GOT3 (cell line): Measurements from ENCODE around the gene TRAPPC2L.
"Not testable (repeated sequence)": the region's sequence is repeated elsewhere in the genome, so short reads cannot be mapped to it uniquely, and the experiment has no call there.

Source experiments
- DNase-seq: peaks from one replicate; lab custom pipeline; 2025; ENCODE audit warnings: mixed read lengths; lab: John Stamatoyannopoulos, UW

TRAPPC2L gene

DNA sequence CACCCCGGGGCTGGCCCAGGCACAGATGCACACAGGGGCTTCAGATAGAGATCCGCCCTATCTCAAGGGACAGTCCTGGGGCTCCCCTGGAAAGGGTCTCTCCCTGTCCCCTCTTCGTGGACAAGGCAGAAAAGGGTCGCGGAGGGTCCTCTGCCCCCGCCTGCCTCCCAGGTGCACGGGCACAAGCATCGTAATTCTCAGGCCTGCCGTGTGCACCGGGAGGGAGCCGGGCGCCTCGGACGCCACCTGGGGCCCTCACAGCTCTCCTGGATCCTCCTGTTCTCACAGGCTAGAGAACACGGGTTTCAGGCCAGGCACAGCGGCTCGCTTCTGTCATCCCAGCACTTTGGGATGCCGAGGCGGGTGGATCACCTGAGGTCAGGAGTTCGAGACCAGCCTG lies 21.4 kb downstream of the TRAPPC2L start:
- no peak for DNase-seq

DNA sequence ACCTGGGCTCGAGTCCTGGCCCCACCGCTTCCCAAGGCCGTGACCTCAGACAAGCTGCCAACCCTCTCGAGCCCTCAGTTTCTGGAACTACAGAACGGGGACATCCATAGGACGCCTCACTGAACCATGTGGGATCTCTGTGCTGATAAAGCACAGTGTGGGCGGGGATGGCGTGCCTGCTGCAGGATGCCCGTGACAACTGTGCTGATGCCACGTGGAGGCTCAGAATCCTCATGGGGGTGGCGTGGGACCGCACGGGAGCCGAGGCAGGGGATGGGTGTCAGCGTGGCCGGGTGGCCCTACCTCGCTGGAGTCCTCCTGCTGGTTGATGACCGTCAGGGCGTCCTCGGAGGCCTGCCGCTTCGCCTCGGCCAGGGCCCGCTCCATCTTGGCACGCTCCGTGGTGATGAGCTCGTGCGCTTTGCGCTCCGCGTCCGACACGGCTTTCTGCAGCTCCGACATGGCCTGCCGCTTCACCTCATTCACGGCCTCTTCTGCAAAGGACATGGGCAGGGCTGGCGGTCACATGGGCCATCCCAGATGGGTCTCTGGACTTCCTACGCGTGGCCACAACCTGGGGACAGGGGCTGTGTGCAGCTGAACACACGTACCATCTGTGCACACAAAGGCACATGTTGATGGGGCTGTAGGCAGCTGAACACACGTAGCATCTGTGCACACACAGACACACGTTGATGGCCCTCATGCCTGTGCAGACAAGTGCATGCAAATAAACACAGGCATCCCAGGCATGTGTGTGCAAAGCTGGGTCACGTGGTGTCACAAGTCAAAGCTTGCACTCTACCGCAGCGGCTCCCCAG lies 22.2 kb downstream of the TRAPPC2L start:
- DNase-seq = no peak

DNA sequence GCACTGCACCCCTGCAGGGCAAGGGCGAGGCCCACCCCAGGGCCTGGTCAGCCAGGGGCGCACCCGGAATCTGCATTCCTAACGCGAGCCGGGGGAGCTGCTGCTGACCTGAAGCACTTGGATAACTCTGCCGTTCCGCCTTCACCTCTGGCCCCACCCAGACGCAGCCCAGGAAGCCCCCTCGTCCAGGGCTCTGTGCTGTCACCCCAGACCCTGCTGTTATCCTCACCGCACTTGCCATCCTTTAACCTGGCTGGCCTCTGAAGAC lies 22.8 kb downstream of the TRAPPC2L start:
- no peak for DNase-seq

DNA sequence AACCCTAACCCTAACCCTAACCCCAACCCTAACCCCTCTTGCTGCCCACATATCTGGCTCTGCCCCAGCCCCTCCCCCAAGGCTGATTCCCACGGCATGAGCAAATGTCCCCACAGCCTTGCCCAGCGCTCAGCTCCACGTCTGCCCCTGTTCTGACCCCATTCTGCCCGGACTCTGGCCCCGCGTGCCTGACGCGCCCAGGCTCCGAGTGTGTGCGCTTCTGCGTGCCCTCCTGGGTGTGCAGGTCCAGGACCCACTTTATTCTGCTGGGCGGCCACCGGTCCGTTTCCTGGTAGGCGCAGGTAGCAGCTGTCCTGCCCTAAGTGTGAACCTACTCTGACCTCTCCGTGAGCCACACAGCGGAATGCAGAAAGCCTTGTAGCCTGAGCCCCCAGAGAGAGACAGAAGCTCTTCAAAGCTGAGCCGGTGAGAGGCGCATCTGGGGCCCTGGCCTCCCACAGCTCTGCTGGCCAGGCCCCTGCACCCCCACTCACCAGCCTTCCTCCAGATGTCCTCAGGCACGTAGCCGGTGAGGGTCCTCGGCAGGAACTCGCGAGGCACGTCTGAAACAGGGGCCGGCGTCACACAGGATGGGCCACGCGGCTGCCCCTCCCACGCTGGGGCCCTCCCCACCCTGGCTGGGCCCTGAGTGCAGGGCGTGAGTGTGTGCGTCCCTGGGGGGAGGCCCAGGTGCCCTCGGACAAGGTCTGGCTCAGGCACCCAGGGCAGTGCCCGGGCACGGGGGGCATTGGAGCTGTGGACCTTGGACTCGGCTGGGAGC lies 23.5 kb downstream of the TRAPPC2L start:
- no peak for DNase-seq

DNA sequence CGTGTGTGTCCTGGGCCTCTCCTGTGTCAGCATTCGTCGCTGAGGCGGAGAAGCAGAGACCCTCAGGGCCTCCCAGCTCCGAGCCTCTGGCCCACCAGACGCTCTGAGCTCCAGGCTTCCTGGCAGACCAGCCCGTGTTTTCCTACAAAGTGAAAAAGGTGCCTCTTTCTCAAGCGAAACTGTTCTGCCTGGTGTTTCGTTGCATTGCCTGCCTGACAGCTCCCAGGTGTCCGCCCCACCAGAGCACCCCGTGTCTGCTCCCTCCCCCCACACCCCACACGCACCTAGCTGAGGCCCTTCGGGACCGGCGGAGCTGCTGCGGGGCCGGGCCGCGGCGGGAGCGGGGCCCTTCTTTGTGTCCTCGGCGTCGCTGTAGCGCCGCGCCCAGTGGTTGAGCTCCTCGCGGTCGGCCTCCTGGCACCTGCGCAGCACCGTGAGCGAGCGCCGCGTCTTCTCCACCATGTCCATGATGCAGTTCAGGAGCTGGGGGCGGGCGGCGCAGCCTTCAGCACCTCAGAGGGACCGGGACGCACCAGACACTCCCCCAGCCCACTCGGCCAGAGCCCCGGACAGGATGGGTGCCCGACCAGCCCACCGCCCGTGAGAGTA lies 24.2 kb downstream of the TRAPPC2L start:
- no peak for DNase-seq

DNA sequence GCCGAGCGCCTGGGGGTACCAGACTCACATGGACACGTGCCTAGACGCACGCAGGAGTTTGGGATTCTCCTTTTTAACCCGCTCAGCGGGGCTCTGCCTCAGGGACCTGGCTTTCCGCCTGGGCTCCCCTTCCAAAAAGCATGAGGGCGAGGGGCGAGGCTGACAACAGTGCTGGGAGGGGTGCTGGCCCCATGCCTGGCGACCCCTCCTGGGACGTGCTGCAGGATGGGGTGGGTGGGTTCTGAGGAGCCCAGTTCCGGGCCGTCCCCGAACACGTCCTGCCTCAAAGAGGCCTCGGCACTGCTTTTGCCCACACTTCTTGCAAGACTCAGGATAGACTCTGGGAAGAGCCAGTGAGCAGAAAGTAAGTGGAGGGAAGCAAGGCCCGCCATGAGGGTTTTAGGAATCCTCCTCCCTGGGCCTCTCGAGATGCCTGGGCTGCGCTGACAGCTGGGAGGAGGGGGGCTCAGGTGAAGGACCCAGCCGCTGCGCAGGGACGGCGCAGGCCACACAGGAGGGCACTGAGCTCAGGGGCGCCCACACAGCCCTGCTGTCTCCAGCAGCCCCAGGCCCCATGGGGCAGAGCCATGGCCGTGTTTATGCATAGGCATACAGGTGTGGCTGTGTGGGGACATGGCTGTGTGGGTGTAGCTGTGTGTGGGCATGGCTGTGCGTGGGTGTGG lies 24.9 kb downstream of the TRAPPC2L start:
- DNase-seq = no peak

DNA sequence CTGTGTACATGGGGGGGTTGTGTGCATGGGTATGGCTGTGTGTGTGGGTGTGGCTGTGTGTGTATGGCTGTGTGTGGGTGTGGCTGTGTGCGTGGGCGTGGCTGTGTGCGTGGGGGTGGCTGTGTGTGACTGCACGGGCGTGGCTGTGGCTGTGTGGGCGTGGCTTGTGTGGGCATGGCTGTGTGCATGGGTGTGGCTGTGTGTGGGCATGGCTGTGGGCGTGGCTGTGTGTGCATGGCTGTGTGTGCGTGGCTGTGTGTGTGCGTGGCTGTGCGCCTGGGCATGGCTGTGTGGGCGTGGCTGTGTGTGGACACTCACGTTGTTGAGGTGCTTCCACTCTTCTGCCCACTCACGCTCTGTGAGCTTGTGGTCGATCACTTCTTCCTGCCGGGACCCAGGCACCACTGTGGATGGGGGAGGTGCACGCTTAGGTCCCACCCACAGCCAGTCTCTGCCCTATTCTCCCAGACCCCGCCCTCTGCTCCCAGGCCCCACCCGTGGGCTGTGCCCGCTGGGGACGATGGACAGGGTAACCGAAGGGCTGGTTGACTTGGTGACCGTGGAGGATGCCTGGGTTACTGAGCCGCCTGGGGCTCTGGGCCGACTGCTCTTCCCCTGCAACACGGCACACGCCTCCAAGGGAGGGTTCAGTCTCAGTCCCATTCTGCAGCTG lies 25.6 kb downstream of the TRAPPC2L start:
- no peak for DNase-seq

DNA sequence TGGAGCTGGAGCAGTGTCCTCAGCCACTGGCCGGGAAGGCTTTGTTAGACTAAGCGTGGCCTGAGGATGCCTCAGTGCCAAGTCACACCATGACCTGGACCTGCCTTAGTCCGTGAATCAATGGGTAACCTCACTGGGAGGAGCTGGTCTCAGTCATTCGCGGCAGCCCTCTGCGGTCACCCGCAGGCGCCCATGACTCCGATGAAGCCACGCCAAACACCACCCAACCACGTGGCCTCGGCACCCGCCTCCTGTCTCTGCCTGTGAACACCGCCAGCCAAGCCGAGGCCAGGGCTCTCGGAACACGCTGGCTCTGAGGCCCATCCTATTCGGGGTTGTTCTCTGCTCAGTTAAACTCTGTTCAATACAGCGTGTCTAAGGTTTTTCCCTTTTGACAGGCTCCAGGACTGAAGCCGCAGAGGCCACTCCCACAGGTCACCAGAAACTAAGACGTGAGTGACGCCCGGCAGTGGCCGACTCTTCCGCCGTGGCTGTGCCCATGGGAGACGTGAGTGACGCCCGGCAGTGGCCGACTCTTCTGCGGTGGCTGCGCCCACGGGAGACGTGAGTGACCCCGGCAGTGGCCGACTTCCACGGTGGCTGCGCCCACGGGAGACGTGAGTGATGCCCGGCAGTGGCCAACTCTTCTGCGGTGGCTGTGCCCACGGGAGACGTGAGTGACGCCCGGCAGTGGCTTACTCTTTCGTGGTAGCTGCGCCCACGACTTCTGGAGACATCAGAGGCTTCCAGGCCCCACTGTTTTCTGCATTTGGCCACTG lies 26.4 kb downstream of the TRAPPC2L start:
- peak; percentile 57 for DNase-seq

DNA sequence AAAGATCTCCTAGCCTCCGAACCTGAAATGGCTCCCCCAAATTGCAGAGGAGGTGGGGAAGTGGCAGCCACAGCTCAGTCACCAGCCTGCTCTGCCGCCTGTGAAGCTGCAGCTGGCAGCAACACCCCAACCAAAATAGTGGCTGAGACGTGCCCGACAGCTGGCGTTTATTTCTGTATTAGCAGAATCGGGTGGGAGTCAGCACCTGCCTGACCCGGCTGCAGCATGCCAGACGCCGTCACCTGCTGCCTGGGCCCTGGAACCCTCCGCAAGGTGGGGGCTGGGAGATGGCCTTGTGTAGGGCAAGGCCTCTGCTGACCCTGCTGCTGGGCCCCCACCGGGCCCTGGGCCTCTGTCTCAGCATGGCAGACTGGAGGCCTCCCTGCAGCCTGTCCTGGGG lies 27.0 kb downstream of the TRAPPC2L start:
- no peak for DNase-seq

DNA sequence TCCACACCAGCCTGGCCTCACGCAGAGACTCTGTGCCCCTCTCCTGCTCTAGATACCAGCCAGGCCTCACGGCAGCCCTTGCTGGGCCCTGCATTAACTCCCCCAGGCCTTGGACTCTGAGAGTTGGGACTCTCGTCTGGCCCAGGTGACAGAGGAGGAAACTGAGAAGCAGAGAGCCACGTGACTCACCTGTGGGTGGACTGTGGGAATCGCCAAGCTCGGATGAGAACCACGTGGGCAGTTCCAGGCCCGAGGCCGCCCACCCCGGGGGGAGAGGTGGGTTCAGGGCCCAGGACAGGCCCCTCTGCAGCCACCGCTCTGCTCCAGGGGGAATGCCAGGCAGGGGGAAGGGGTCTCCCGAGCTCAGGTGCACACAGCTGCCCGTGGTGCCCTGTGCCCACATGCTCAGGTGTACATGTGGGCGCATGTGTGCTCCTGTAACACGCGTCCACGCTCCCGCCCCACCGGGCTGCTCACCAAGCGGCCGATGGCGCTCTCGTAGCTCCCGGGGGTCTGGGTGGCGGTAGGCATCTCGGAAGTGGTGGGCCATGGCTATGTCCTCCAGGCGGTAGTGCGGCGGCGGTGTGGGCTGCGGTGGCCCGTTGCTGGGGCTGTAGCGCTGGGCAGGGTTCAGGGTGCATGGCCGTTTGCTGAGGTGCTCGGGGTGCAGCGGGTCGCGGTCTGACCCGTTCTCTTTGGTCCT lies 27.8 kb downstream of the TRAPPC2L start:
- no peak for DNase-seq

DNA sequence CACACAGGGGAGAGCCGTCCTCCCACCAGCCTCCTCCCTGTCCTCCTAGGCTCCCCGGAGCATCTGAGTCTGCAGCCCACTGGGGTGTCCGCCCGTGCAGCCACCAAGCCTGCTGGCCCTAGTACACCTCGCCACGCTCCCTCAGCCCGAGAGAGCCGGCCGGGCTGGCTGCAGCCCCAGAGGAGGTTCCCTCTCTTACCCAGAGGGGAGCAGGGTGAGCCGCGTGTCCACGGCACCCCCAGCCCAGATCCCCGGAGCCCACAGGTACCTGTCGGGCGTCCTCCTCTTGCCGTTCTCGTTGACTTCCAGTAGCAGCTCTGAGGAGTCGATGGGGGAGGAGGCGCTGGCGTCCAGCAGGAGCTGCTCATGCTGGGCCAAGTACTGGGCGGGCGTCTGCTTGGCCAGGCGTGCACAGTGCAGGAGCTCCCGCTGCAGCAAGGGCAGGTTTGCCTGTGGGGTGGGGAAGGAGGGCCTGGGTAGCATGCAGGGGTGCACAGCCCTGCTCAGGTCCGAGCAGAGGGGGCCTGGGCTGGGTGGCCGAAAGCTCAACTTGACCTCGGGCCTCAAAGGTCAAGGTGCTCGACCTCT lies 28.9 kb downstream of the TRAPPC2L start:
- no peak for DNase-seq

DNA sequence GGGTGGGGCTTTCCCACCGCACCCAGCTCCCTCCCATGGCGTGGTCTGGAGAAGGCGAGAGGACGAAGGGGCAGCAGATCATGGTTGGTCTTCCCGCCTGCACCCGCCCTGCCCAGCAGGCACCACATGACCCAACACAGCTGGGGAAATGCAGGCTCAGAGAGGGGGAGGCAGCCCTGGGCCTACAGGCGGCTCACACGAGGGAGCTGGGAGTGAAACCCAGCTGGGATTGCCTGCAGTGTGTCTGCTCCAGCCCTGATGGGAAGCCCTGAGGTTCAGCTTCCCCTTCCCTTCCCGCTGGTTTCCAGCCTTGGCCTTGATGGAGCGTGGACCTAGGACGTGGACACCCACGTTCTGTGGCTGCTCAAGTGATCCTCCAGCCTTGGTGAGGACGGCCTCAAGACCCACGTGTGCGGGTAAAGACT lies 29.5 kb downstream of the TRAPPC2L start:
- no peak for DNase-seq

DNA sequence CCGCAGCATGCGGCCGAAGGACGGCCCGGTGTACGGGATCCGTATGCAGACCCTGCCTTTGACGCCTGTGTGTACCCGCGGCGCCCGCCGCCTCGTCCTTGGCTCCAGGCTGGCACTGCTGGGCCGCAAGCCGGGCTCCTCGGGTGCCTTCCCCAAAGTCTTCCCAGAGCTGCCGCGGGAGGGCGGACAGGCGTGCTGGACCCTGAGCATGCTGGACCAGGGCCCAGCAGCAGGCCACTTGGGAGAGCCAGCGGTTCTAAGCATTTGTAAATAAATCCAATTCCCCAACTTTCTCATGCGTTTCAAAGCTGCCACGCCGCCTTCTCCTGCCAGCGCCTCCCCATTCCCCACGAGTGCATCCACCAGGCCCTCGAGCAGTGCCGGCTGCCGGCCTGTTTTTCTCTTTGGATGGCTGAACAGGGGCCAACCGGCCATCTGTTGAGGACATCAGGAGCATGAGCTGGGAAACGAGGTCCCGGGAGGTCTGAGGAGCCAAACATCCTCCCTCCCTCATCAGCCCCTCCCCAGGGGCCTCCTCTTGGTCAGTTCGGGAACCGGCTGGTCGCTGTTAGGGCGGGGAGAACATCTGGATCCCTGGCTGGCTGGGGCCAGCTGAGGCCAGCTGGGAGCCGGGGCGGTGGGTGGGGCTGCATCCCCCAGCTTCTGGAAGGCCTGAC lies 30.1 kb downstream of the TRAPPC2L start:
- DNase-seq = no peak

DNA sequence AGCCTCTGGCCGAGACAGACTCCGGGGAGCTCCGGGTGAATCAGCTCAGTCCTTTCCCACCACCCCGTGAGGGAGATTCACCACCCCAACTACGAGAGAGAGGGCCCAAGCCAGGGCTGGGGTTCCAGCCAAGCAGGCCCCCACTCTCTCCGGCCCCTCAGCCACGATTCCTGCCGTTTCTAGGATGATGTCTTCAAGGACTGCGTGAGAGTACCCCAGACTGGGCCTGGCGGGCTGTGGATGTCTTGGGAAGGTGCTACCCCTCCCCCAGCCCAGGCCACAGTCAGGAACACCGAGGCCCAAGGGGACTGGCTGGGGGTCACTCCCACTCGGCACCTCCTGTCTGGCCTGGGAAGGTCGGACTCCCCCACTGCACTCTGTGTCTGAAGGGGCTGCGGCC lies 31.1 kb downstream of the TRAPPC2L start:
- no peak for DNase-seq

DNA sequence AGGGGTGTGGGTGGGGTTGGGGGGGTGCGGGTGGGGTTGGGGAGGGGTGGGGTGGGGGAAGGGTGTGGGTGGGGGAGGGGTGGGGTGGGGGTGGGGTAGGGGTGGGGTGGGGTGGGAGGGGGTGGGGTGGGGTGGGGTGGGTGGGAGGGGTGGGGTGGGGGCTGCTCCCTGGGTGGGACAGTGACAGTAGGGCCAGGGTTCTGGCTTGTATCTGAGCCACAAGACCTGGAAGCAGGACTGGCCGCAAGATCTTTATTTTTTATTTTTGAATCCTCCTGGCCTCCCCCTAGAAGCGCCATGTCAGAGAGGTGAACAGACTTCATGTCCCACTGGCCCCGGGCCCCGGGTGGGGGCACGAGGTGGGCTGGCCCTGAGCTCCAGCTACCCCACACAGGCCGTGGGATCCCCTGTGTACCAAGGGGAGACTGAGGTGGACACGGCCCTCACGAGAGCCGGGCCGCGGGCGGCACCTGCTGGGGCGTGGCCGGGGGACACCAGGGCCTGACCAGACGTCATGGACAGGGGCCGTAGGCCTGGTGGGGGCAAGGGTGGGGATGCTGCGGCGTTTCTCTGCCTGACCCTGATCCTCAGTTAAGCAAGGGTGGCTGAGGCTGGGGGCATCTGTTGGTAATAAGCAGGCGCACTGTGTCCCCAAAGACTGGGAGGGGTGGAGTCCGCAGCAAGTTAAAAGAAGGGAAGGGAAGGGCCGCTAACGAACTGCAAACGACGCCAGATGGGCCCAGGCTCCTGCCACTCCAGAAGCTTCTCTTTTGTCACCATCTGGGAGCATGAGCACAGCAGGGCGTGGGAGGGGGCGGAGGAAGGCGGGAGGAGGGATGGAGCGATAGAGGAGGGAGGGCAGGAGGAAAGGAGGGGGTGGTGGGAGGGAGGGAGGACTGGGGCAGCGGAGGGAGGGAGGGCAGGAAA lies 31.8 kb downstream of the TRAPPC2L start:
- no peak for DNase-seq

DNA sequence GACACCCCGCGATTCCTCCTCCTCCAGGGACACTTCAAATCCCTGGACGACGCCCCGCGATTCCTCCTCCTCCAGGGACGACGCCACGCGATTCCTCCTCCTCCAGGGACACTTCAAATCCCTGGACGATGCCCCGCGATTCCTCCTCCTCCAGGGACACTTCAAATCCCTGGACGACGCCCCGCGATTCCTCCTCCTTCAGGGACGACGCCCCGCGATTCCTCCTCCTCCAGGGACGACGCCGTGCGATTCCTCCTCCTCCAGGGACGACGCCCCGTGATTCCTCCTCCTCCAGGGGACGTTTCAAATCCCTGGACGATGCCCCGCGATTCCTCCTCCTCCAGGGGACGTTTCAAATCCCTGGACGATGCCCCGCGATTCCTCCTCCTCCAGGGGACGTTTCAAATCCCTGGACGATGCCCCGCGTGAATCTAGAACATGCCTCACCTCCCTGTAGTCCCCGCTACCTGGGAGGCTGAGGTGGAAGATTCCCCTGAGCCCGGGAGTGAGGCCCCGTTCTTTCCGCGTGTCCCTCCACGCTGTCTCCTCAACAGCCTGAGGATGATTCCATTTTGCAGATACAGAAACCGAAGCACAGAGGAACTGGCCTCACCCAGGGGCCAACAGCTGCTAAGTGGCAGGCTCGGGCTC lies 32.9 kb downstream of the TRAPPC2L start:
- not testable (repeated sequence) for DNase-seq

DNA sequence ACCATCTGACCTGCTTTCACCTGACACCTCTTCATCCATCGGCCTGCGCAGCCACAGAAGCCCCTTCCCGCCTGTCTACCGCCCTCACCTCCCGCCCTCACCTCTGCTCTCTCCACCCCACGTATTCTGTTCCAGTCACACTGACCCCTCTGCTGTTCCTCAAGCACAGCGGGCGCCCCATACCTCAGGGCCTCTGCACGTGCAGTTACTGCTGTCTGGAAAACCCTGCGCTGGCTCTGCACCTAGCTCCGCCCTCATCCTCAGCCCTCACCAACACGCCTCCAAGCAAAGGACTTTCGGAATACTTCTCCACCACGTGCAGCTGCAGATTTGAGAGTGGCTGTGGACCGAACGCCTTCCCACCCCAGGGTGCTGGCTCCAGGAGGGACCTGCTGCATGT lies 34.2 kb downstream of the TRAPPC2L start:
- DNase-seq = no peak

DNA sequence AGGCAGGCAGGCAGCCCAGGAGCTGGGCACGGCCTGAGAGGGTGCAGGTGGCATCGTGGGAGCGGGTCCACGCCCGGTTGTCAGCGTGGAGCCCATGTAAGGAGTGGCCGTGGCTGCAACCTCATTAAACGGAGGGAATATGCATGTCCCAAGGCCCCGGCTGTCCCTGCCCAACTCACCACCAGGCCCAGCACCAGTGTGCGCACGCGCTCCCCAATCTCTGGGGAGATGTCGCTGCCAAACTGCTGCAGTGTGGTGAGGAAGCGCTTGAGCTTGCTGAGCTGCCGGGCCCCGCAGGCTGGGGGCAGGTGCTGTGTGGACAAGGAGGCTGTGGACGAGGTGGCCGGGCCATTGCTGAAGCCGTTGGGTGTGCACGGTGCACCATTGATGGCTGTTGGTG lies 35.1 kb downstream of the TRAPPC2L start:
- DNase-seq = no peak
